ENCODE results near the gene KRTAP5-4. TPM values are rescaled to one million over a fixed set of nuclear protein-coding genes. Genes with fewer than 3 reads are reported as not detected.

KRTAP5-4 gene
- total and polyA plus RNA-seq, 2 donors (not counting 1 experiment from before 2014, with no cell fraction given), result not detected

- Histone ChIP-seq H2AFZ (ENCODE audit: low read length) (no peak overlapping the region), H3K4me1 (ENCODE audit: control insufficient read depth, extremely low read depth, insufficient read depth, low read length) (no peaks in the 10 kb centered on the region), H3K36me3 (ENCODE audit: control insufficient read depth, insufficient read depth, low read length) (no peaks in the 10 kb centered on the region), H3K27me3 (ENCODE audit: control insufficient read depth, insufficient read depth, low read length) (peaks cover 28% of the 10 kb centered on the region), H3K9ac (ENCODE audit: insufficient read depth, low read length) (no peak overlapping the region), H3K4me3 (replicated peaks in 1 of 4; ENCODE audit: control extremely low read depth in 1 of 4, insufficient read depth in 1 of 4, low read depth in 3 of 4, low read length in 4 of 4) (peak overlapping the region in 1 of 4 experiments; percentile 25), H4K20me1 (ENCODE audit: control insufficient read depth, extremely low read depth, insufficient read depth, low read length) (no peaks in the 10 kb centered on the region), H3K79me2 (ENCODE audit: control insufficient read depth, insufficient read depth, low read length) (no peaks in the 10 kb centered on the region), H3K27ac (ENCODE audit: insufficient read depth, low read length) (no peak overlapping the region), H3K9me3 (ENCODE audit: control insufficient read depth, insufficient read depth, low read depth, low read length) (no peaks in the 10 kb centered on the region), H3K4me2 (ENCODE audit: extremely low read depth, insufficient read depth, low read length) (peak overlapping the region; percentile 27)
- peak; percentile 16 to 49 for DNase-seq (ENCODE audit: low read depth in 2 of 2)
- no peak for TF ChIP-seq EZH2 (IDR thresholded peaks at IDR 0.05; ENCODE audit: low read length, missing control alignments)
- TF ChIP-seq CTCF (conservative IDR thresholded peaks at IDR 0.05 in 1 of 2, IDR thresholded peaks at IDR 0.05 in 1 of 2; ENCODE audit: low read depth in 1 of 2, low read length in 2 of 2), result peak; percentile 52 to 54
These were observed 47.6 kb downstream of the KRTAP5-4 start for GRCh38 chr11:1574238-1574932.

GRCh38 chr11:1573903-1574237 is 48.1 kb downstream of the KRTAP5-4 start:
- Histone ChIP-seq H3K79me2 (ENCODE audit: control insufficient read depth, insufficient read depth, low read length) (no peaks in the 10 kb centered on the region), H2AFZ (ENCODE audit: low read length) (no peak overlapping the region), H3K27me3 (ENCODE audit: control insufficient read depth, insufficient read depth, low read length) (peaks cover 28% of the 10 kb centered on the region), H3K4me1 (ENCODE audit: control insufficient read depth, extremely low read depth, insufficient read depth, low read length) (no peaks in the 10 kb centered on the region), H3K27ac (ENCODE audit: insufficient read depth, low read length) (no peak overlapping the region), H3K9ac (ENCODE audit: insufficient read depth, low read length) (no peak overlapping the region), H4K20me1 (ENCODE audit: control insufficient read depth, extremely low read depth, insufficient read depth, low read length) (no peaks in the 10 kb centered on the region), H3K4me2 (ENCODE audit: extremely low read depth, insufficient read depth, low read length) (no peak overlapping the region), H3K9me3 (ENCODE audit: control insufficient read depth, insufficient read depth, low read depth, low read length) (no peaks in the 10 kb centered on the region), H3K36me3 (ENCODE audit: control insufficient read depth, insufficient read depth, low read length) (no peaks in the 10 kb centered on the region), H3K4me3 (replicated peaks in 1 of 4; ENCODE audit: control extremely low read depth in 1 of 4, insufficient read depth in 1 of 4, low read depth in 3 of 4, low read length in 4 of 4) (no peak overlapping the region)
- no peak for DNase-seq (ENCODE audit: low read depth in 2 of 2)
- no peak for TF ChIP-seq CTCF (conservative IDR thresholded peaks at IDR 0.05 in 1 of 2, IDR thresholded peaks at IDR 0.05 in 1 of 2; ENCODE audit: low read depth in 1 of 2, low read length in 2 of 2)
- no peak for TF ChIP-seq EZH2 (IDR thresholded peaks at IDR 0.05; ENCODE audit: low read length, missing control alignments)

- H3K4me3 ChIP-seq (replicated peaks in 1 of 4; ENCODE audit: control extremely low read depth in 1 of 4, insufficient read depth in 1 of 4, low read depth in 3 of 4, low read length in 4 of 4), result no peak overlapping the region
- H3K27ac ChIP-seq (ENCODE audit: insufficient read depth, low read length), result no peak overlapping the region
- no peak overlapping the region for H3K9ac ChIP-seq (ENCODE audit: insufficient read depth, low read length)
These were observed 48.6 kb downstream of the KRTAP5-4 start for GRCh38 chr11:1573077-1573902.

More at GRCh38 chr11:1573077-1573902, 48.6 kb downstream of the KRTAP5-4 start:
- TF ChIP-seq EZH2 (IDR thresholded peaks at IDR 0.05; ENCODE audit: low read length, missing control alignments) (peak; percentile 95), CTCF (conservative IDR thresholded peaks at IDR 0.05 in 1 of 2, IDR thresholded peaks at IDR 0.05 in 1 of 2; ENCODE audit: low read depth in 1 of 2, low read length in 2 of 2) (no peak)
- H2AFZ ChIP-seq (ENCODE audit: low read length), result no peak overlapping the region
- H3K27me3 ChIP-seq (ENCODE audit: control insufficient read depth, insufficient read depth, low read length), result peaks cover 28% of the 10 kb centered on the region
- H3K79me2 ChIP-seq (ENCODE audit: control insufficient read depth, insufficient read depth, low read length), result no peaks in the 10 kb centered on the region
- no peak for DNase-seq (ENCODE audit: low read depth in 2 of 2)
- no peaks in the 10 kb centered on the region for H3K4me1 ChIP-seq (ENCODE audit: control insufficient read depth, extremely low read depth, insufficient read depth, low read length)
- no peaks in the 10 kb centered on the region for H3K36me3 ChIP-seq (ENCODE audit: control insufficient read depth, insufficient read depth, low read length)
- no peaks in the 10 kb centered on the region for H4K20me1 ChIP-seq (ENCODE audit: control insufficient read depth, extremely low read depth, insufficient read depth, low read length)
- no peaks in the 10 kb centered on the region for H3K9me3 ChIP-seq (ENCODE audit: control insufficient read depth, insufficient read depth, low read depth, low read length)
- no peak overlapping the region for H3K4me2 ChIP-seq (ENCODE audit: extremely low read depth, insufficient read depth, low read length)
